ENCODE data around the gene PROSER2.
A peak's percentile ranks its signal among the peaks of the same experiment; 100 is the strongest.

PROSER2 gene

DNA sequence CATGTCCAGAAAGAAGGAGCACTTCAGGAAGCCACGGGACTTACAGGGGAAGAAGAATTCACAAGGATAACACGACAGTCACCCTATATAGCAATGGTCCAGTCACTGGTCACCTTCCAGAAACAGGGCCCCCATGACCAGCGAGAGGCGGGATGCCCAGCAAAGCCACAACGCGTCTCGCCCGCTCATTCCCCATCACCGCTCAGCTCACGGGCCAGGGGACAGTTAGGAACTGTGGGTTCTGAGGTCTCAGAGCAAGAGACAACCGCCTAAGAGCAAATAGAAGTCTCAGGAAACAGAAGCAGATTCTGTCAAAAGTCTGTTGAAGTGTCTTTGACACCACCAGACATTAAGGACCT, 71.9 kb downstream of the PROSER2 start:
- Mint-ChIP-seq H3K9me3 (no peaks in the 10 kb centered on the region), H3K4me3 (no peak overlapping the region), H3K27me3 (ENCODE audit: low read depth) (peaks cover 4% of the 10 kb centered on the region), H3K36me3 (ENCODE audit: low read depth) (no peaks in the 10 kb centered on the region), H3K4me1 (peaks cover 13% of the 10 kb centered on the region), H3K27ac (no peak overlapping the region)
- TF ChIP-seq, protein P1, sequence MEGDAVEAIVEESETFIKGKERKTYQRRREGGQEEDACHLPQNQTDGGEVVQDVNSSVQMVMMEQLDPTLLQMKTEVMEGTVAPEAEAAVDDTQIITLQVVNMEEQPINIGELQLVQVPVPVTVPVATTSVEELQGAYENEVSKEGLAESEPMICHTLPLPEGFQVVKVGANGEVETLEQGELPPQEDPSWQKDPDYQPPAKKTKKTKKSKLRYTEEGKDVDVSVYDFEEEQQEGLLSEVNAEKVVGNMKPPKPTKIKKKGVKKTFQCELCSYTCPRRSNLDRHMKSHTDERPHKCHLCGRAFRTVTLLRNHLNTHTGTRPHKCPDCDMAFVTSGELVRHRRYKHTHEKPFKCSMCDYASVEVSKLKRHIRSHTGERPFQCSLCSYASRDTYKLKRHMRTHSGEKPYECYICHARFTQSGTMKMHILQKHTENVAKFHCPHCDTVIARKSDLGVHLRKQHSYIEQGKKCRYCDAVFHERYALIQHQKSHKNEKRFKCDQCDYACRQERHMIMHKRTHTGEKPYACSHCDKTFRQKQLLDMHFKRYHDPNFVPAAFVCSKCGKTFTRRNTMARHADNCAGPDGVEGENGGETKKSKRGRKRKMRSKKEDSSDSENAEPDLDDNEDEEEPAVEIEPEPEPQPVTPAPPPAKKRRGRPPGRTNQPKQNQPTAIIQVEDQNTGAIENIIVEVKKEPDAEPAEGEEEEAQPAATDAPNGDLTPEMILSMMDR (IDR thresholded peaks at IDR 0.05; ENCODE audit: unreplicated experiment in 3 of 3) = no peak

DNA sequence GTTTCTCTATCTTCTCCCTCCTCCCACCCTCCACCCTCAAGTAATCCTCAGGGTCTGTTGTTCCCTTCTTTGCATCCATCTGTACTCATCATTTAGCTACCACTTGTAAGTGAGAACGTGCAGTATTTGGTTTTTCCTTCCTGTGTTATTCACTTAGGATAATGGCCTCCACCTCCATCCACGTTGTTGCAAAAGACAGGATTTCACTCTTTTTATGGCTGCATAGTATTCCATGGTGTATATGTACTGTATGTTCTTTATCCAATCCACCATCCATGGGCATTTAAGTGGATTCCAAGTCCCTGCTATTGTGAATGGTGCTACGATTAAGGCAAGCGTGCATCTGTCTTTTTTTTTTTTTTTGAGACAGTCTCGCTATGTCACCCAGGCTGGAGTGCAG, 72.4 kb downstream of the PROSER2 start:
- Mint-ChIP-seq H3K27ac (no peak overlapping the region), H3K36me3 (ENCODE audit: low read depth) (no peaks in the 10 kb centered on the region), H3K4me1 (peaks cover 13% of the 10 kb centered on the region), H3K27me3 (ENCODE audit: low read depth) (peaks cover 4% of the 10 kb centered on the region), H3K4me3 (no peak overlapping the region), H3K9me3 (no peaks in the 10 kb centered on the region)
- TF ChIP-seq, protein P1 (IDR thresholded peaks at IDR 0.05; ENCODE audit: unreplicated experiment in 3 of 3) = no peak

DNA sequence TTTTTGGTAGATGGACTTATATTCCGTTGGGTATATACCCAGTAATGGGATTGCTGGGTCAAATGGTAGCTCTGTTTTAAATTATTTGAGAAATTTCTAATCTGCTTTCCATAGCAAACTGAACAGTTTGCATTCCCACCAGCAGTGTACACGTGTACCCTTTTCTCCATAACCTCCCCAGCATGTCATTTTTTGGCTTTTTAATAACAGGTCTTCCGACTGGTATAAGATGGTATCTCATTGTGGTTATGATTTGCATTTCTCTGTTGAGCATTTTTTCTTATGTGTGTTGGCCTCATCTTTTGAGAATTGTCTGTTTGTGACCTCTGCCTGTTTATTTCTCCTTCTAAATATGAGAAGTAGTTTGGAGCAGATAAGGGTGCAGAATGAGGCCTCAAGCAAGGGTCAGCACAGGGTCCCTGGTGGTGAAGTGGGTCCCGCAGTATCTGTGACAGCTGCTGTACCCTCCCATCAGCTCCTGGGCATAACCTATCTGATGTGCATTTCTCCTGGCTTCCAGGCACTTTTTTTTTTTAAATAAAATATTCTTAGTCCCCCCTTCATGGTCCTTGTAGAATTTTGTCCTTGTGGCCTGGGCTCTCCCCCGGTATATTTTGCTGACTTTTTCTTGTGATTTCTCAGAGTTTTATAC, 73.5 kb downstream of the PROSER2 start:
- peaks cover 3% of the 10 kb centered on the region for H3K27me3 Mint-ChIP-seq (ENCODE audit: low read depth)
- H3K27ac Mint-ChIP-seq = no peak overlapping the region
- no peak overlapping the region for H3K4me3 Mint-ChIP-seq
- H3K4me1 Mint-ChIP-seq = peaks cover 15% of the 10 kb centered on the region
- TF ChIP-seq, protein P1 (IDR thresholded peaks at IDR 0.05; ENCODE audit: unreplicated experiment in 3 of 3) = no peak
- no peaks in the 10 kb centered on the region for H3K36me3 Mint-ChIP-seq (ENCODE audit: low read depth)
- H3K9me3 Mint-ChIP-seq = no peaks in the 10 kb centered on the region

DNA sequence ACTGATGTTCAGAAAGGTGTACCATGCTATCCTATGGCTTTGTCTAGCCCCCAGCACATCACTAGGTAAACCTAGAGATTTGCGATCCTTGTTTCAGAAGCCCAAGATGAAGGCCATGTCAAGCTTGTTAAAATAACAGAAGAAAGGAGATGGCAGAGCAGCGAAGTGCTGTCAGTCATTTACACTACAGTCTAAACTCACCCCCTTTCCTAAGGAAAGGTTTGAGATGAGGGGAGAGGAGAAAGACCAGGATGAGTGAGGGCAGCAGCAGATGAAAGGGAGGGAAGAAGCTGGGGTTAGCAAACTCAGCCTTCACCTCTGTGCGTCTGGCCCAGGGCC, 74.8 kb downstream of the PROSER2 start:
- H3K27ac Mint-ChIP-seq = peak overlapping the region in 1 of 3 experiments; percentile 30
- peaks cover 4% of the 10 kb centered on the region for H3K27me3 Mint-ChIP-seq (ENCODE audit: low read depth)
- TF ChIP-seq, protein P1 (IDR thresholded peaks at IDR 0.05; ENCODE audit: unreplicated experiment in 3 of 3) = no peak
- H3K4me3 Mint-ChIP-seq = no peak overlapping the region
- peaks cover 21% of the 10 kb centered on the region for H3K4me1 Mint-ChIP-seq
- no peaks in the 10 kb centered on the region for H3K36me3 Mint-ChIP-seq (ENCODE audit: low read depth)
- no peaks in the 10 kb centered on the region for H3K9me3 Mint-ChIP-seq

DNA sequence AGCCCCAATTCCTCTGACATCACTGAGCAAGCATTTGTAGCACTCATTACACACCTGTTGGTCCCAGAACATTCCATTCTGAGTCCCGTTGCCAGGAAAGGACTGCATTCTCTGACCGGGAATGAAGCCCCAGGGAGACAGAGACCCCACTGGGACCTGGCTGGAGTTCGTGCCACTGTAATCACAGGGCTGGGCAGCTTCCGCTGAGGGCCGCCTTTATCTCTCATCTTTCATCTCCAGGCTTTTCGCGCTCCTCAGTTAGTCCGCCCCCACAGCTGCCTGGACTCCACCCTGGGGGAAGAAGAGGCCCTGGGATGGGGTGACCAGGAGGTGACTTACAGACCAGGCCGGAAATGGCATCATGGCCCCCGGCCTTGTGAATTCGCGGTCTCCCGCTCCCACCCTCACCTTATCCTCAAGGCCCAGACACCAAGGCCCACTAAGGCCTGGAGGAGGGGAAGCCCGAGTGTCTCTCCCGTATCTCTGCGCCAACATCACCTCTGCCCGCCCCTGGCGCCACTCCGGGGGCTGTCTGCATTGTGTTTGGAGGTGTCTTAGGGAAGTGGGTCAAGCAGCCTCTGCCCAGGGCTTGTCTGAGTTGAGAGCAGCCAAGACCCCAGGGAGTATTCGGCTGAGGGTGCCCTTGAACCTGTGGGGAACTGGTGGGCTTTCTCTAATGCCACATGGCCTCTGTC, 75.4 kb downstream of the PROSER2 start:
- Mint-ChIP-seq H3K27me3 (ENCODE audit: low read depth) (peaks cover 4% of the 10 kb centered on the region), H3K27ac (peak overlapping the region in 1 of 3 experiments; percentile 41), H3K4me1 (peaks cover 21% of the 10 kb centered on the region), H3K4me3 (no peak overlapping the region), H3K36me3 (ENCODE audit: low read depth) (no peaks in the 10 kb centered on the region), H3K9me3 (no peaks in the 10 kb centered on the region)
- TF ChIP-seq, protein P1 (IDR thresholded peaks at IDR 0.05; ENCODE audit: unreplicated experiment in 3 of 3) = no peak

All from nephron (organoid).